GM23338 (cell line): ENCODE measurements around the gene SNF8. TPM values are rescaled to one million over a fixed set of nuclear protein-coding genes. Genes with fewer than 3 reads are reported as not detected.

Experiments used
- ATAC-seq: fragments of 200-7000 bp; cut with Tn5 transposase; 3 replicates; pipeline ENCODE4 v1.9.1; 2020
- DNase-seq: peaks from one replicate; pipeline ENCODE4 v3.0.0-alpha.2; 2015; ENCODE audit warnings: low spot score
- H2AFZ ChIP-seq: fragments of 200-600 bp; sonication (generic); 2 replicates; pipeline ENCODE4 v1.8.0; 2016; ENCODE audit warnings: antibody characterized with exemption, mild to moderate bottlenecking, moderate library complexity
- H3F3A ChIP-seq: fragments of 200-600 bp; sonication (generic); replicated peaks from 2 replicates; pipeline ENCODE4 v1.8.0; 2017; ENCODE audit warnings: antibody characterized with exemption, mixed run types, low read depth
- H3K27ac ChIP-seq: fragments of 200-600 bp; sonication (generic); 2 replicates; pipeline ENCODE4 v1.6.1; 2016; ENCODE audit warnings: low read depth
- H3K27me3 ChIP-seq: fragments of 200-600 bp; sonication (generic); 2 replicates; pipeline ENCODE4 v1.8.0; 2016; ENCODE audit warnings: mild to moderate bottlenecking, mixed run types, moderate library complexity; ENCODE audit not compliant: insufficient read depth
- H3K36me3 ChIP-seq: fragments of 200-600 bp; sonication (generic); 2 replicates; pipeline ENCODE4 v1.8.0; 2016; ENCODE audit warnings: mild to moderate bottlenecking; ENCODE audit not compliant: insufficient read depth
- H3K4me1 ChIP-seq: fragments of 200-600 bp; sonication (generic); 2 replicates; pipeline ENCODE4 v1.8.0; 2016; ENCODE audit warnings: mild to moderate bottlenecking, moderate library complexity; ENCODE audit not compliant: insufficient read depth
- H3K4me2 ChIP-seq: fragments of 200-600 bp; sonication (generic); 2 replicates; pipeline ENCODE4 v1.7.1; 2017; ENCODE audit warnings: mixed run types
- H3K4me3 ChIP-seq: fragments of 200-600 bp; sonication (generic); 2 replicates; pipeline ENCODE4 v1.6.1; 2016; ENCODE audit warnings: mixed run types
- H3K79me2 ChIP-seq: fragments of 200-600 bp; sonication (generic); replicated peaks from 2 replicates; pipeline ENCODE4 v1.8.0; 2017; ENCODE audit warnings: mild to moderate bottlenecking; ENCODE audit not compliant: insufficient read depth
- H3K9me2 ChIP-seq: fragments of 200-600 bp; sonication (generic); 2 replicates; pipeline ENCODE4 v1.8.0; 2017; ENCODE audit not compliant: insufficient read depth
- H4K20me1 ChIP-seq: fragments of 200-600 bp; sonication (generic); replicated peaks from 2 replicates; pipeline ENCODE4 v1.8.0; 2017; ENCODE audit warnings: mild to moderate bottlenecking; ENCODE audit not compliant: insufficient read depth
- H3K27ac Mint-ChIP-seq: 2 replicates; pipeline ENCODE4 v1.8.0; 2020; ENCODE audit warnings: inconsistent platforms, mild to moderate bottlenecking, moderate library complexity, mixed read lengths
- H3K27me3 Mint-ChIP-seq: 3 replicates; pipeline ENCODE4 v1.8.0; 2022; ENCODE audit warnings: low read depth, mild to moderate bottlenecking, moderate library complexity, mixed read lengths, inconsistent platforms; ENCODE audit not compliant: insufficient read depth, poor library complexity
- H3K36me3 Mint-ChIP-seq: 3 replicates; pipeline ENCODE4 v1.8.0; 2021; ENCODE audit warnings: low read depth, mild to moderate bottlenecking, inconsistent platforms, moderate library complexity, mixed read lengths
- H3K4me1 Mint-ChIP-seq: 3 replicates; pipeline ENCODE4 v1.8.0; 2020; ENCODE audit warnings: mild to moderate bottlenecking, inconsistent platforms, mixed read lengths
- H3K4me3 Mint-ChIP-seq: 3 replicates; pipeline ENCODE4 v1.8.0; 2021; ENCODE audit warnings: moderate library complexity, mild to moderate bottlenecking, inconsistent platforms, mixed read lengths
- H3K9me3 Mint-ChIP-seq: 3 replicates; pipeline ENCODE4 v1.8.0; 2020; ENCODE audit warnings: moderate library complexity, mild to moderate bottlenecking, inconsistent platforms, mixed read lengths
- CREB1 ChIP-seq: fragments of 250-450 bp; sonication (Bioruptor Pico); IDR thresholded peaks from 2 replicates; pipeline ENCODE4 v1.5.0; 2020; ENCODE audit warnings: low read depth, mild to moderate bottlenecking, moderate library complexity
- EZH2 ChIP-seq: fragments of 200-600 bp; sonication (generic); IDR thresholded peaks from one replicate; pipeline ENCODE4 v1.8.0; 2017; ENCODE audit warnings: antibody characterized with exemption, mild to moderate bottlenecking, low read depth; ENCODE audit not compliant: unreplicated experiment
- EZH2phosphoT487 ChIP-seq: fragments of 200-600 bp; sonication (generic); IDR thresholded peaks from one replicate; pipeline ENCODE4 v1.8.1; 2018; ENCODE audit warnings: antibody characterized with exemption; ENCODE audit not compliant: unreplicated experiment
- JUNB ChIP-seq: IDR thresholded peaks from one replicate; pipeline ENCODE4 v1.6.1; 2016; ENCODE audit warnings: antibody characterized with exemption; ENCODE audit not compliant: unreplicated experiment
- NANOG ChIP-seq: IDR thresholded peaks from 2 replicates; pipeline ENCODE4 v1.6.1; 2016; ENCODE audit warnings: antibody characterized with exemption, borderline replicate concordance
- STAT1 ChIP-seq: IDR thresholded peaks from one replicate; pipeline ENCODE4 v1.6.1; 2016; ENCODE audit warnings: antibody characterized with exemption; ENCODE audit not compliant: unreplicated experiment
- ZNF331 ChIP-seq: fragments of 250-450 bp; sonication (Bioruptor Pico); IDR thresholded peaks from 2 replicates; pipeline ENCODE4 v1.5.0; 2020; ENCODE audit warnings: low read depth, mild to moderate bottlenecking, moderate library complexity
- polyA plus RNA-seq: library from polyadenylated mRNA; unstranded; fragments of >200 nt; fragmentation: Nextera tagmentation; extraction: Ambion mirVana; gene quantifications from 2 replicates; pipeline ENCODE4 v1.2.1, GENCODE V29; 2016
- total RNA-seq: library from RNA; depleted of rRNA; stranded (reverse); fragments of >200 nt; shearing (Covaris generic); gene quantifications from 2 replicates; pipeline ENCODE4 v1.2.3, GENCODE V29; 2014
- TF ChIP-seq, protein P1 (sequence below), 2 experiments: fragments of 200-600 bp in 1 of 2; sonication (generic) in 1 of 2; conservative IDR thresholded peaks; 2 replicates each; pipeline versions ENCODE4 v1.5.1 to v1.6.1; 2016 to 2017; ENCODE audit warnings: antibody characterized with exemption in 2 of 2, low read depth in 2 of 2, mild to moderate bottlenecking in 2 of 2, moderate library complexity in 1 of 2
- TF ChIP-seq, protein P2 (sequence below): IDR thresholded peaks from one replicate; pipeline ENCODE4 v1.6.1; 2018; ENCODE audit warnings: antibody characterized with exemption; ENCODE audit not compliant: unreplicated experiment

The SNF8 gene
- total and polyA plus RNA-seq, 2 experiments from 2014 or later = 88.5 to 113 TPM

DNA sequence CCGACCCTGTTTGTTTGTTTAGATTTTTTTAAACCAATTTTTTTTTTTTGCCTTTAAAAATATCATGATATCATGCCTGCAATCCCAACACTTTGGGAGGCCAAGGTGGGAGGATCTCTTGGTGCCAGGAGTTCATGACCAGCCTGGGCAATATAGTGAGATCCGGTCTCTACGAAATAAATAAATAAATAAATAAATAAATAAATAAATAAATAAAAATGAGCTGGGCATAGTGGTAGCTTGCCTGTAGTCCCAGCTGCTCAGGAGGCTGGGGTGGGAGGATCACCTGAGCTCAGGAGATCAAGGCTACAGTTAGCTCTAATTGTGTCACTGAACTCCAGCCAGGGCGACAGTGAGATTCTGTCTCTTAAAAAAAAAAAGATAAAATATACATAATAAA lies 44.5 kb upstream of the SNF8 start (continued):
- no peak for TF ChIP-seq EZH2phosphoT487
- TF ChIP-seq, protein P1, sequence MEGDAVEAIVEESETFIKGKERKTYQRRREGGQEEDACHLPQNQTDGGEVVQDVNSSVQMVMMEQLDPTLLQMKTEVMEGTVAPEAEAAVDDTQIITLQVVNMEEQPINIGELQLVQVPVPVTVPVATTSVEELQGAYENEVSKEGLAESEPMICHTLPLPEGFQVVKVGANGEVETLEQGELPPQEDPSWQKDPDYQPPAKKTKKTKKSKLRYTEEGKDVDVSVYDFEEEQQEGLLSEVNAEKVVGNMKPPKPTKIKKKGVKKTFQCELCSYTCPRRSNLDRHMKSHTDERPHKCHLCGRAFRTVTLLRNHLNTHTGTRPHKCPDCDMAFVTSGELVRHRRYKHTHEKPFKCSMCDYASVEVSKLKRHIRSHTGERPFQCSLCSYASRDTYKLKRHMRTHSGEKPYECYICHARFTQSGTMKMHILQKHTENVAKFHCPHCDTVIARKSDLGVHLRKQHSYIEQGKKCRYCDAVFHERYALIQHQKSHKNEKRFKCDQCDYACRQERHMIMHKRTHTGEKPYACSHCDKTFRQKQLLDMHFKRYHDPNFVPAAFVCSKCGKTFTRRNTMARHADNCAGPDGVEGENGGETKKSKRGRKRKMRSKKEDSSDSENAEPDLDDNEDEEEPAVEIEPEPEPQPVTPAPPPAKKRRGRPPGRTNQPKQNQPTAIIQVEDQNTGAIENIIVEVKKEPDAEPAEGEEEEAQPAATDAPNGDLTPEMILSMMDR (conservative IDR thresholded peaks at IDR 0.05; ENCODE audit: low read depth in 2 of 2) = no peak

DNA sequence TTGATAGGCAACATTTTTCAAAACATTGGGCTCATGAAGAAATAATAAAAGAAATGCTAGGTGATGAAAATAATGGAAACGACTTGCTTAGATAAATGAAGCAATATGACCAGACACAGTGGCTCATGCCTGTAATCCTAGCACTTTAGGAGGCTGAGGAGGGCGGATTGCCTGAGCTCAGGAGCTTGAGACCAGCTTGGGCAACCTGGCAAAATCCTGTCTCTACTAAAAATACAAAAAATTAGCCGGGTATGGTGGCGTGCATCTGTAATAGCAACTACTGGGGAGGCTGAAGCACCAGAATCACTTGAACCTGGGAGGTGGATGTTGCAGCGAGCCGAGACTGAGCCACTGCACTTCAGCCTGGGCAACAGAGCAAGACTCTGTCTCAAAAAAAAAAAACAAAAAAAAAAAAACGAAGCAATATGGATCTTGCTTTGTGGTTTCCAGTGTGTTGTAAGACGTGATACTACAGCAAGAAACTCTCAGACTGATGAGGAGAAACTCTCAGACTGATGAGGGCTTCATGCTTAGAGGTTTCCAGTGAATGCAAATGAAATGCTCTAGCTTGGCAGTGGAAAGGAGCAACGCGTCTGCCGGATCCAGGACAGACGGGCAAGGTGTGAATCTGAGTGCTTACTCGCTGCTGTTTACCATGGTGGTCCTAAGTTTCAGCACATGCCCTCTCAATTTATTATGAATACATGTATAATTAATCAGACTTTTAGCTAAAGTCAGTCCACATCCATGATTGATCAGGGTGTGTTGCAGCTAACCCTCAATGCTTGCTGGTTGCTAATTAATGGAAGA lies 41.0 kb upstream of the SNF8 start:
- H3K9me2 ChIP-seq = no peaks in the 10 kb centered on the region

More for the DNA sequence above, 41.0 kb upstream of the SNF8 start:
- Histone ChIP-seq H3K4me3 (no peak overlapping the region), H3K79me2 (no peaks in the 10 kb centered on the region), H3K4me2 (no peak overlapping the region), H2AFZ (0 out of 2 replicates have a peak overlapping the region, but pooled peaks have one; percentile 25), H3K27ac (no peak overlapping the region), H3F3A (no peaks in the 10 kb centered on the region), H3K36me3 (no peaks in the 10 kb centered on the region), H3K4me1 (peaks cover 9% of the 10 kb centered on the region; the same call in 1 of the 2 replicates), H3K27me3 (no peaks in the 10 kb centered on the region), H4K20me1 (no peaks in the 10 kb centered on the region)
- Mint-ChIP-seq H3K27me3 (no peaks in the 10 kb centered on the region), H3K9me3 (no peaks in the 10 kb centered on the region), H3K27ac (0 out of 2 replicates have a peak overlapping the region, but pooled peaks have one; percentile 73), H3K4me3 (no peak overlapping the region), H3K36me3 (no peaks in the 10 kb centered on the region), H3K4me1 (peaks cover 13% of the 10 kb centered on the region)
- TF ChIP-seq NANOG (no peak), ZNF331 (CRISPR knock-in tag) (no peak), EZH2 (no peak), CREB1 (CRISPR knock-in tag) (no peak), STAT1 (no peak), JUNB (no peak)
- TF ChIP-seq, protein P2, sequence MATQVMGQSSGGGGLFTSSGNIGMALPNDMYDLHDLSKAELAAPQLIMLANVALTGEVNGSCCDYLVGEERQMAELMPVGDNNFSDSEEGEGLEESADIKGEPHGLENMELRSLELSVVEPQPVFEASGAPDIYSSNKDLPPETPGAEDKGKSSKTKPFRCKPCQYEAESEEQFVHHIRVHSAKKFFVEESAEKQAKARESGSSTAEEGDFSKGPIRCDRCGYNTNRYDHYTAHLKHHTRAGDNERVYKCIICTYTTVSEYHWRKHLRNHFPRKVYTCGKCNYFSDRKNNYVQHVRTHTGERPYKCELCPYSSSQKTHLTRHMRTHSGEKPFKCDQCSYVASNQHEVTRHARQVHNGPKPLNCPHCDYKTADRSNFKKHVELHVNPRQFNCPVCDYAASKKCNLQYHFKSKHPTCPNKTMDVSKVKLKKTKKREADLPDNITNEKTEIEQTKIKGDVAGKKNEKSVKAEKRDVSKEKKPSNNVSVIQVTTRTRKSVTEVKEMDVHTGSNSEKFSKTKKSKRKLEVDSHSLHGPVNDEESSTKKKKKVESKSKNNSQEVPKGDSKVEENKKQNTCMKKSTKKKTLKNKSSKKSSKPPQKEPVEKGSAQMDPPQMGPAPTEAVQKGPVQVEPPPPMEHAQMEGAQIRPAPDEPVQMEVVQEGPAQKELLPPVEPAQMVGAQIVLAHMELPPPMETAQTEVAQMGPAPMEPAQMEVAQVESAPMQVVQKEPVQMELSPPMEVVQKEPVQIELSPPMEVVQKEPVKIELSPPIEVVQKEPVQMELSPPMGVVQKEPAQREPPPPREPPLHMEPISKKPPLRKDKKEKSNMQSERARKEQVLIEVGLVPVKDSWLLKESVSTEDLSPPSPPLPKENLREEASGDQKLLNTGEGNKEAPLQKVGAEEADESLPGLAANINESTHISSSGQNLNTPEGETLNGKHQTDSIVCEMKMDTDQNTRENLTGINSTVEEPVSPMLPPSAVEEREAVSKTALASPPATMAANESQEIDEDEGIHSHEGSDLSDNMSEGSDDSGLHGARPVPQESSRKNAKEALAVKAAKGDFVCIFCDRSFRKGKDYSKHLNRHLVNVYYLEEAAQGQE = no peak
- ATAC-seq (no peak), DNase-seq (no peak)
